Left lung (tissue), 10 donors: ENCODE measurements around the gene KRTAP5-3. TPM values are rescaled to one million over a fixed set of nuclear protein-coding genes. Genes with fewer than 3 reads are reported as not detected.

Experiments used
- ATAC-seq: fragments of 200-7000 bp; cut with Tn5 transposase; one replicate; pipeline ENCODE4 v1.9.1; 2020; ENCODE audit warnings: moderate library complexity
- DNase-seq, 4 donors: peaks; one replicate each; pipeline ENCODE4 v3.0.0-alpha.2; 2013 to 2020
- H3K27ac ChIP-seq, 2 donors: fragments of 200-600 bp; sonication (generic) in 1 of 2; one replicate each; pipeline versions ENCODE4 v1.5.0 to v1.8.0; 2020 to 2021
- H3K27me3 ChIP-seq, 2 donors: fragments of 200-600 bp; sonication (generic) in 1 of 2; one replicate each; pipeline versions ENCODE4 v1.5.0 to v1.8.0; 2020 to 2021
- H3K36me3 ChIP-seq, 2 donors: fragments of 200-600 bp; sonication (generic) in 1 of 2; one replicate each; pipeline versions ENCODE4 v1.5.0 to v1.8.0; 2020 to 2021
- H3K4me1 ChIP-seq, 2 donors: fragments of 200-600 bp; one replicate each; pipeline ENCODE4 v1.8.0; 2021
- H3K4me3 ChIP-seq, 2 donors: fragments of 200-600 bp; sonication (generic) in 1 of 2; one replicate each; pipeline versions ENCODE4 v1.5.0 to v1.8.0; 2020 to 2021; ENCODE audit warnings: mild to moderate bottlenecking in 1 of 2
- H3K9me3 ChIP-seq, 2 donors: fragments of 200-600 bp; sonication (generic) in 1 of 2; one replicate each; pipeline versions ENCODE4 v1.5.0 to v1.8.0; 2020 to 2021
- intact Hi-C, 2 donors: fragments of 100-400 bp; cut with DNase I; formaldehyde crosslinking; loops; one replicate each; pipeline versions ENCODE4 v1.11.2 to v1.14.2; 2022
- polyA plus RNA-seq, 6 donors: library from polyadenylated mRNA; unstranded; fragments of 120-200 nt; gene quantifications; one replicate each; pipeline ENCODE4 v1.2.1, GENCODE V29; 2013; ENCODE audit not compliant: insufficient read length in 6 of 6
- total RNA-seq, 2 donors: library from RNA; stranded (reverse); fragmentation: NEBNext Ultra II Directional; extraction: Animal tissue kit (Norgen Biotek cat#: 25700); gene quantifications; one replicate each; pipeline ENCODE4 v1.2.1, GENCODE V29; 2021
- TF ChIP-seq, protein P1 (sequence below), 2 donors: fragments of 200-600 bp; sonication (generic) in 1 of 2; IDR thresholded peaks; one replicate each; pipeline versions ENCODE4 v1.5.0 to v1.8.0; 2021; ENCODE audit warnings: antibody characterized with exemption in 2 of 2
- donor health status: DM: no; HTN: yes; CAD: no.
- donor health status: DM: no; HTN: no; CAD: no.

The KRTAP5-3 gene
- total and polyA plus RNA-seq, 8 donors: not detected

GRCh38 chr11:1574238-1574932 is 33.9 kb downstream of the KRTAP5-3 start:
- Histone ChIP-seq H3K4me3 (peak overlapping the region; percentile 44 to 53), H3K9me3 (peaks cover 0 to 3% of the 10 kb centered on the region in 2 donors), H3K27me3 (peaks cover 3 to 66% of the 10 kb centered on the region in 2 donors), H3K4me1 (peaks cover 8 to 34% of the 10 kb centered on the region in 2 donors), H3K27ac (peak overlapping the region; percentile 61 to 83), H3K36me3 (no peaks in the 10 kb centered on the region)
- intact Hi-C loops: no loop called here
- DNase-seq (peak in 2 of 4 donors; percentile 64 to 90), ATAC-seq (peak; percentile 66)
- TF ChIP-seq, protein P1, sequence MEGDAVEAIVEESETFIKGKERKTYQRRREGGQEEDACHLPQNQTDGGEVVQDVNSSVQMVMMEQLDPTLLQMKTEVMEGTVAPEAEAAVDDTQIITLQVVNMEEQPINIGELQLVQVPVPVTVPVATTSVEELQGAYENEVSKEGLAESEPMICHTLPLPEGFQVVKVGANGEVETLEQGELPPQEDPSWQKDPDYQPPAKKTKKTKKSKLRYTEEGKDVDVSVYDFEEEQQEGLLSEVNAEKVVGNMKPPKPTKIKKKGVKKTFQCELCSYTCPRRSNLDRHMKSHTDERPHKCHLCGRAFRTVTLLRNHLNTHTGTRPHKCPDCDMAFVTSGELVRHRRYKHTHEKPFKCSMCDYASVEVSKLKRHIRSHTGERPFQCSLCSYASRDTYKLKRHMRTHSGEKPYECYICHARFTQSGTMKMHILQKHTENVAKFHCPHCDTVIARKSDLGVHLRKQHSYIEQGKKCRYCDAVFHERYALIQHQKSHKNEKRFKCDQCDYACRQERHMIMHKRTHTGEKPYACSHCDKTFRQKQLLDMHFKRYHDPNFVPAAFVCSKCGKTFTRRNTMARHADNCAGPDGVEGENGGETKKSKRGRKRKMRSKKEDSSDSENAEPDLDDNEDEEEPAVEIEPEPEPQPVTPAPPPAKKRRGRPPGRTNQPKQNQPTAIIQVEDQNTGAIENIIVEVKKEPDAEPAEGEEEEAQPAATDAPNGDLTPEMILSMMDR (IDR thresholded peaks at IDR 0.05): peak; percentile 80 to 85

DNA sequence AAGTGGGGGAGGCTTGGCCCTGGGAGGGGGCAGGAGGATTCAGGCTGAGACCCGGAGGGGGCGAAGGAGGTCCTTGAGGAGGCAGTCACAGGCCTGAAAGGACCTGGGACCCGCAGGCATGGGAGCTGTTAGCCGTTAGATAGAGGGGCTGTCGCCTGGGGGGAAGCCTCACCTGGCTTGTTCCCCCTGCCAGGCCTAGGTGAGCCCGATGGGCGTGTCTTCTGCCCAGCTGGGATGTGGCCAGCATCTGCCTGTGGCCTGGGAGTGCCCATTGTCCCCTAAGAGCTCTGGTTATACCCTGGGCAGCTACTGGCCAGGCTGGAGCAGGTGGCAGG is 34.4 kb downstream of the KRTAP5-3 start:
- Histone ChIP-seq H3K4me1 (peaks cover 8 to 34% of the 10 kb centered on the region in 2 donors), H3K9me3 (peaks cover 0 to 3% of the 10 kb centered on the region in 2 donors), H3K27ac (peak overlapping the region; percentile 61 to 83), H3K36me3 (no peaks in the 10 kb centered on the region), H3K27me3 (peaks cover 3 to 71% of the 10 kb centered on the region in 2 donors), H3K4me3 (peak overlapping the region; percentile 44 to 53)
- ATAC-seq (peak; percentile 84), DNase-seq (peak in 2 of 4 donors; percentile 79 to 84)
- TF ChIP-seq, protein P1 (IDR thresholded peaks at IDR 0.05): no peak
- intact Hi-C loops: no loop called here

DNA sequence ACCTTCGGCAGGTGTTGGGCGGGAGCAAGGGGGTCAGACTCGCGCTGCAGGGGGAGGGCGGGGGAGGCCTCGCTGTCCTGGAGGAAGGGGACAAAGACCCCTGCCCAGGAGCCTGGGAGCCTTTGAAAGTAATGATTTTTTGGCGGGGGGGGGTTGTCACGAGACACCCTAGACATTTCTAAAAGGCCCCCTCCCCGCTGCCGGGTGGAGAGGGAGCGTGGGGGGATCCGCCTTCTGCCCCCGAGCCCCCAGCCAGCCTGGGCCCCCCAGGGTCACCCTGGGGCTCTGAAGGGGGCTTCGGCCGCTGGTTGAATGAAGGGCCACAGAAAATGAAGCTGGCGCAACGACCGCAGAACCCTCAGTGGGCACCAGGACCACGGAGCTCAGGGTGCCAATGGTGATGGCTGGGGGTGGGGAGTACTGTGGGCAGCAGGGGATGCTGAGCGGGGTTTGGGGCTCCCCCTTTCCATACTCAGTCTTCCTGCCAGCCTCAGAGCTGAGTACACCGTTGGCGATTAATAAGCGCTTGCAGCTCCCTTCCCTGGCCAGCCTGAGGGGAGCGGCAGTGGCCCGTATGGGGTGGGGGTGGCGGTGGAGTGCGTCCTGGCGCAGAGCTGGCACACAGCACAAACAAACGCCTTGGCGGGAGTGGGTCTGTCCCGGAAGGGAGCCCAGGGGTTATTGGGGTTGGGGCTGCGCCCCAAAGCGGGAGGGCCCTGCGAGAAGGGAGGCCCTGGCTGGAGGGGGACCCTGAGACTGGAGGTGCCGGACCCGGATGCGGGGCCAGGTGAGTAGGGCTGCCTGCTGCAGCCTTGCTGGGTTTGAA is 35.0 kb downstream of the KRTAP5-3 start:
- Histone ChIP-seq H3K9me3 (no peaks in the 10 kb centered on the region), H3K36me3 (no peaks in the 10 kb centered on the region), H3K27ac (peak overlapping the region; percentile 53 to 83), H3K4me3 (peak overlapping the region; percentile 44 to 53), H3K27me3 (peaks cover 3 to 75% of the 10 kb centered on the region in 2 donors), H3K4me1 (peaks cover 8 to 34% of the 10 kb centered on the region in 2 donors)
- peak in 1 of 4 donors; percentile 74 for DNase-seq
- intact Hi-C loops: no loop called here
- TF ChIP-seq, protein P1 (IDR thresholded peaks at IDR 0.05): no peak
- peak; percentile 52 for ATAC-seq

- Histone ChIP-seq H3K27ac (peak within 1 kb of the TSS; percentile 53 to 83), H3K4me3 (peak within 1 kb of the TSS; percentile 48 to 53), H3K9me3 (no peaks in the 10 kb centered on the region), H3K27me3 (peaks cover 3 to 81% of the 10 kb centered on the region in 2 donors), H3K4me1 (peaks cover 8 to 34% of the 10 kb centered on the region in 2 donors), H3K36me3 (no peaks in the 10 kb centered on the region)
- intact Hi-C loops: no loop called here
- TF ChIP-seq, protein P1 (IDR thresholded peaks at IDR 0.05): no peak
- DNase-seq (peak in 3 of 4 donors; percentile 88 to 90 (median 88)), ATAC-seq (peak; percentile 45)
These were observed 35.8 kb downstream of the KRTAP5-3 start, which contains the start of gene DUSP8 for GRCh38 chr11:1572197-1573076. Gene DUSP8 (minus strand): TSS chr11:1572271. CDS start chr11:1565826, 6,445 bp downstream.
